ENCODE data around the gene RHOF.

The RHOF gene

DNA sequence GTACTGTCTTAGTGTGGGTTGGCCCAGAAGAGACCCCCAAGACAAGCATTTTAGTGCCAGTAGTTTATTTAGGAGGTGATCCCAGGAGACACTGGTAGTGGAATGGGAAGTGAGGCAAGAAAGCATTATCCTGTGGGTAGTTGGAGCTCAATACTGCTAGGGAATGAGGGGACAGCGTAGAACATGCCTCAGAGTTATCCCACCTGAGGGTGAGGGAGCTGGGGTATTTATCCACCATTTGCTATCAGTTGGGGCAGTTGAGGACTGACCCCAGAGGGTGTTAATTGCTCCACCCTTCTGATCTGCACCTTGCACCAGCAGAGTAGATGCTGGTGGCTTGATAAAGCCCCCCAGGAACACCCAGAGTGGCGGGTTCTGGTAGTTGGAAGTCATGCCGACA, 37.9 kb downstream of the RHOF start:
- H3K27ac ChIP-seq (ENCODE audit: low read depth, low read length) = no peak overlapping the region
- no peak overlapping the region for H2AFZ ChIP-seq (ENCODE audit: low read depth, low read length, severe bottlenecking)
- TF ChIP-seq, protein P1, sequence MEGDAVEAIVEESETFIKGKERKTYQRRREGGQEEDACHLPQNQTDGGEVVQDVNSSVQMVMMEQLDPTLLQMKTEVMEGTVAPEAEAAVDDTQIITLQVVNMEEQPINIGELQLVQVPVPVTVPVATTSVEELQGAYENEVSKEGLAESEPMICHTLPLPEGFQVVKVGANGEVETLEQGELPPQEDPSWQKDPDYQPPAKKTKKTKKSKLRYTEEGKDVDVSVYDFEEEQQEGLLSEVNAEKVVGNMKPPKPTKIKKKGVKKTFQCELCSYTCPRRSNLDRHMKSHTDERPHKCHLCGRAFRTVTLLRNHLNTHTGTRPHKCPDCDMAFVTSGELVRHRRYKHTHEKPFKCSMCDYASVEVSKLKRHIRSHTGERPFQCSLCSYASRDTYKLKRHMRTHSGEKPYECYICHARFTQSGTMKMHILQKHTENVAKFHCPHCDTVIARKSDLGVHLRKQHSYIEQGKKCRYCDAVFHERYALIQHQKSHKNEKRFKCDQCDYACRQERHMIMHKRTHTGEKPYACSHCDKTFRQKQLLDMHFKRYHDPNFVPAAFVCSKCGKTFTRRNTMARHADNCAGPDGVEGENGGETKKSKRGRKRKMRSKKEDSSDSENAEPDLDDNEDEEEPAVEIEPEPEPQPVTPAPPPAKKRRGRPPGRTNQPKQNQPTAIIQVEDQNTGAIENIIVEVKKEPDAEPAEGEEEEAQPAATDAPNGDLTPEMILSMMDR (IDR thresholded peaks at IDR 0.05; ENCODE audit: insufficient read depth, low read length, poor library complexity, severe bottlenecking) = no peak
- TF ChIP-seq EZH2phosphoT487 (conservative IDR thresholded peaks at IDR 0.05; ENCODE audit: low read length) = no peak
- no peak overlapping the region for H3K9ac ChIP-seq (ENCODE audit: low read length)
- H4K20me1 ChIP-seq (ENCODE audit: low read depth, low read length) = no peaks in the 10 kb centered on the region
- H3K4me2 ChIP-seq (ENCODE audit: low read depth, low read length, poor library complexity, severe bottlenecking) = no peak overlapping the region
- no peaks in the 10 kb centered on the region for H3K9me3 ChIP-seq (ENCODE audit: insufficient read depth, low read length)
- no peaks in the 10 kb centered on the region for H3K36me3 ChIP-seq (ENCODE audit: low read length)
- no peak overlapping the region for H3K4me3 ChIP-seq (ENCODE audit: insufficient read depth, low read length, poor library complexity, severe bottlenecking)
- no peaks in the 10 kb centered on the region for H3K9me2 ChIP-seq (replicated peaks; ENCODE audit: insufficient read depth, low read length)
- H3K79me2 ChIP-seq (ENCODE audit: insufficient read depth, low read length) = no peaks in the 10 kb centered on the region
- H3K27me3 ChIP-seq (ENCODE audit: low read length) = no peaks in the 10 kb centered on the region
- no peaks in the 10 kb centered on the region for H3F3A ChIP-seq (ENCODE audit: insufficient read depth)

DNA sequence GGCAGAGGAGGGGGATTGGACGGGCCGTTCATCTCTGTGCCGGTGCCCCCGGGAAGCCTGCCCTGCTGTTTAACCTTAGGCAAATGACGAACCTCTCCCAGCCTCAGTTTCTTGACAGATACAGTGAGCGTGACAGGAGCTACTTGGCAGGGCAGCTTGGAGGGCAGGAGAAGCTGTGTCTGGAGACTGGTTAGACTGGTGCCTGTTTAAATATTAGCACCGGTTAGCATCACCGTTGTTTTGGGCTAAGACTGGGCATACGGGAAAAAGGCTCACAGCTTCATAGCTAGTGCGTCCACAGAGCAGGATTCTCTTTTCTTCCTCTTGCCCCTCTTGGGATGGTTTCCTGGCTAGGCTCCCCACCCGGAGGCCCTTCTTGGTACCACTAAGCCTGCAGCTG, 38.7 kb downstream of the RHOF start:
- Histone ChIP-seq H3K79me2 (ENCODE audit: insufficient read depth, low read length) (no peaks in the 10 kb centered on the region), H2AFZ (ENCODE audit: low read depth, low read length, severe bottlenecking) (no peak overlapping the region), H3K9me3 (ENCODE audit: insufficient read depth, low read length) (no peaks in the 10 kb centered on the region), H3K9me2 (replicated peaks; ENCODE audit: insufficient read depth, low read length) (no peaks in the 10 kb centered on the region), H3K27ac (ENCODE audit: low read depth, low read length) (no peak overlapping the region), H4K20me1 (ENCODE audit: low read depth, low read length) (no peaks in the 10 kb centered on the region), H3K36me3 (ENCODE audit: low read length) (no peaks in the 10 kb centered on the region), H3K27me3 (ENCODE audit: low read length) (no peaks in the 10 kb centered on the region), H3K9ac (ENCODE audit: low read length) (no peak overlapping the region), H3K4me3 (ENCODE audit: insufficient read depth, low read length, poor library complexity, severe bottlenecking) (no peak overlapping the region), H3K4me2 (ENCODE audit: low read depth, low read length, poor library complexity, severe bottlenecking) (no peak overlapping the region), H3F3A (ENCODE audit: insufficient read depth) (no peaks in the 10 kb centered on the region)
- TF ChIP-seq, protein P1 (IDR thresholded peaks at IDR 0.05; ENCODE audit: insufficient read depth, low read length, poor library complexity, severe bottlenecking) = no peak

DNA sequence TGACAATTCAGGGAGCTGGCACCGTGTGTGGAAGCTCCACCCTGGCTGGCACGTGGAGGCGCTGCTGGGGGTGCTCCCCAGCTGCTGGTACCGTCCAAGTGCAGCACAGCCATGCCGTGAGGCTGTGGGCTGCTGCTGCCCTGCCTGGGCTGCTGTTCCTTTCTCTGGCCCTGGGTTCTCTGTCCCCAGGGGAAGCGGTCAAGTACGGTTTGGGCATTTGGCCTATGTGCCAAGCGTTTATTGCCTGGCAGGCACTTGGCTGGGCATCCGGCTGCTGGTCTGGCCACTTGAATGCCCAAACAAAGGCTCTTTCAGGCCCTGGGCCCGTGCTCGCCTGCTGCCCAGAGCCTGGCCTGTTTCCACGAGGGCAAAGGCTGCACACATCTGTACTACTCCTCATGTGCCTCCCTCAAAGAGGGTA, 39.6 kb downstream of the RHOF start:
- no peak overlapping the region for H3K9ac ChIP-seq (ENCODE audit: low read length)
- H3K9me3 ChIP-seq (ENCODE audit: insufficient read depth, low read length) = no peaks in the 10 kb centered on the region
- H3K4me3 ChIP-seq (ENCODE audit: insufficient read depth, low read length, poor library complexity, severe bottlenecking) = no peak overlapping the region
- no peaks in the 10 kb centered on the region for H3K36me3 ChIP-seq (ENCODE audit: low read length)
- TF ChIP-seq EZH2phosphoT487 (conservative IDR thresholded peaks at IDR 0.05; ENCODE audit: low read length) = no peak
- TF ChIP-seq, protein P1 (IDR thresholded peaks at IDR 0.05; ENCODE audit: insufficient read depth, low read length, poor library complexity, severe bottlenecking) = no peak
- no peak overlapping the region for H3K27ac ChIP-seq (ENCODE audit: low read depth, low read length)
- no peaks in the 10 kb centered on the region for H4K20me1 ChIP-seq (ENCODE audit: low read depth, low read length)
- H2AFZ ChIP-seq (ENCODE audit: low read depth, low read length, severe bottlenecking) = no peak overlapping the region
- H3K9me2 ChIP-seq (replicated peaks; ENCODE audit: insufficient read depth, low read length) = no peaks in the 10 kb centered on the region
- H3F3A ChIP-seq (ENCODE audit: insufficient read depth) = no peaks in the 10 kb centered on the region
- no peaks in the 10 kb centered on the region for H3K27me3 ChIP-seq (ENCODE audit: low read length)
- no peaks in the 10 kb centered on the region for H3K79me2 ChIP-seq (ENCODE audit: insufficient read depth, low read length)
- H3K4me2 ChIP-seq (ENCODE audit: low read depth, low read length, poor library complexity, severe bottlenecking) = no peak overlapping the region
